ENCODE measurements around the gene MMP10. TPM values are rescaled to one million over a fixed set of nuclear protein-coding genes. Genes with fewer than 3 reads are reported as not detected.

Gene MMP10
- total RNA-seq, 1 donor from 2014 or later: 2.0 TPM

- Mint-ChIP-seq H3K4me1 (ENCODE audit: unreplicated experiment) (peaks cover 7% of the 10 kb centered on the region), H3K27ac (no peak overlapping the region), H3K27me3 (peaks cover 10% of the 10 kb centered on the region), H3K36me3 (no peaks in the 10 kb centered on the region), H3K4me3 (no peak overlapping the region), H3K9me3 (no peaks in the 10 kb centered on the region)
- no peak for DNase-seq (ENCODE audit: extremely low spot score, unreplicated experiment)
- no peak for TF ChIP-seq CTCF (conservative IDR thresholded peaks at IDR 0.05)
Measured at GRCh38 chr11:102783720-102784119, 3.3 kb upstream of the MMP10 start.

GRCh38 chr11:102783016-102783415, 2.6 kb upstream of the MMP10 start:
- TF ChIP-seq CTCF (conservative IDR thresholded peaks at IDR 0.05): no peak
- no peaks in the 10 kb centered on the region for H3K9me3 Mint-ChIP-seq
- no peak for DNase-seq (ENCODE audit: extremely low spot score, unreplicated experiment)
- peaks cover 8% of the 10 kb centered on the region for H3K27me3 Mint-ChIP-seq
- no peaks in the 10 kb centered on the region for H3K36me3 Mint-ChIP-seq
- peaks cover 7% of the 10 kb centered on the region for H3K4me1 Mint-ChIP-seq (ENCODE audit: unreplicated experiment)
- H3K27ac Mint-ChIP-seq: no peak overlapping the region
- no peak overlapping the region for H3K4me3 Mint-ChIP-seq

- TF ChIP-seq CTCF (conservative IDR thresholded peaks at IDR 0.05): no peak
- Mint-ChIP-seq H3K36me3 (no peaks in the 10 kb centered on the region), H3K27me3 (peaks cover 6% of the 10 kb centered on the region), H3K4me3 (no peak overlapping the region), H3K27ac (no peak overlapping the region), H3K4me1 (ENCODE audit: unreplicated experiment) (peaks cover 7% of the 10 kb centered on the region), H3K9me3 (no peaks in the 10 kb centered on the region)
- no peak for DNase-seq (ENCODE audit: extremely low spot score, unreplicated experiment)
Measured at GRCh38 chr11:102781676-102782075, 1.2 kb upstream of the MMP10 start.

- no peak for DNase-seq (ENCODE audit: extremely low spot score, unreplicated experiment)
- no peaks in the 10 kb centered on the region for H3K9me3 Mint-ChIP-seq
Measured at GRCh38 chr11:102776454-102776853, 4.0 kb downstream of the MMP10 start.

GRCh38 chr11:102773386-102773785, 7.0 kb downstream of the MMP10 start:
- Mint-ChIP-seq H3K9me3 (no peaks in the 10 kb centered on the region), H3K27me3 (no peaks in the 10 kb centered on the region), H3K4me1 (ENCODE audit: unreplicated experiment) (no peaks in the 10 kb centered on the region), H3K4me3 (no peak overlapping the region), H3K36me3 (no peaks in the 10 kb centered on the region), H3K27ac (no peak overlapping the region)
- no peak for TF ChIP-seq CTCF (conservative IDR thresholded peaks at IDR 0.05)
- no peak for DNase-seq (ENCODE audit: extremely low spot score, unreplicated experiment)

More at GRCh38 chr11:102776454-102776853, 4.0 kb downstream of the MMP10 start:
- no peak overlapping the region for H3K27ac Mint-ChIP-seq
- peaks cover 7% of the 10 kb centered on the region for H3K4me1 Mint-ChIP-seq (ENCODE audit: unreplicated experiment)
- H3K4me3 Mint-ChIP-seq: no peak overlapping the region
- no peak for TF ChIP-seq CTCF (conservative IDR thresholded peaks at IDR 0.05)
- H3K36me3 Mint-ChIP-seq: no peaks in the 10 kb centered on the region
- peaks cover 6% of the 10 kb centered on the region for H3K27me3 Mint-ChIP-seq

GRCh38 chr11:102771351-102771750, 9.1 kb downstream of the MMP10 start:
- no peaks in the 10 kb centered on the region for H3K9me3 Mint-ChIP-seq
- H3K27me3 Mint-ChIP-seq: no peaks in the 10 kb centered on the region
- TF ChIP-seq CTCF (conservative IDR thresholded peaks at IDR 0.05): no peak
- H3K4me3 Mint-ChIP-seq: no peak overlapping the region
- H3K36me3 Mint-ChIP-seq: no peaks in the 10 kb centered on the region
- no peak for DNase-seq (ENCODE audit: extremely low spot score, unreplicated experiment)
- no peaks in the 10 kb centered on the region for H3K4me1 Mint-ChIP-seq (ENCODE audit: unreplicated experiment)
- no peak overlapping the region for H3K27ac Mint-ChIP-seq

Measured in type B pancreatic cell (in vitro differentiated cells).